Retinal pigment epithelial cell (primary cell): ENCODE measurements around the gene DCTD.

ENCODE experiments used
- DNase-seq: peaks from one replicate; pipeline ENCODE4 v3.0.0-alpha.2; 2010; ENCODE audit warnings: low read depth
- H3K4me3 ChIP-seq: 2 replicates; pipeline ENCODE4 v1.5.1; 2011; ENCODE audit warnings: mild to moderate bottlenecking, low read length, control low read depth, moderate library complexity
- CTCF ChIP-seq: conservative IDR thresholded peaks from 2 replicates; pipeline ENCODE4 v1.5.1; 2011; ENCODE audit warnings: low read depth, low read length, control low read depth, inconsistent platforms

Gene DCTD

DNA sequence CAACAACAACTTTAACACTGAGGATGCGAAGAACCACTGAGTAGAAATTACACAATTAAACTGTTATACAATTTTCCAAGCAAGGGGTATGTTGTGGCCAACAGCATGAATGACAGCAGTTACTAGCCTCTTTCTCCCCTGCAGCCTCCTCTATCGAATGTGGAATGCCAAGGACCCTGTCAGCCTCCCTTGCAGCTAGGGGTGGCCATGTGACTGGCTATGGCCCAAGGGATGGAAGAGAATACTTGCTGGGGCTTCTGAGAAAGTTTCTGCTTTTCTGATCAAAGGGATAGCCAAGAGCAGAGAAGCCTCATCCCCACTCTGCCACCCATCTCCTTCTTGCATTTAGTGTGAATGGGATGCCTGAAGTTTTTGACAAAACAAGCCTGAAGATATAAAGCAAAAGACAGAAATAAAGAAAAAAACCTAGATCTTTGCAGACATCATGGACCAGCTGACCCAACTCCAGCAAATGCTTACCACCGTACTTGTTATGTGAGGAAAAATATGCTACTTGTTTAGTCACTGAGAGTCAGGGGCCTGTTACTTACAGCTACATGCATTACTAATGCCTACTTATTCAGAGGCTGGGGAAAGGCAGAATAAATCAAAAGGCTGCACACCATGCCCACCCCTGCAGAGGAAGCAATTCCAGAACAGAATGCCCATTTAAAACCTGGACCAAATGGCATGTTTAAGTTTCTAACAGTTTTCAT is 32.0 kb downstream of the DCTD start:
- no peak for TF ChIP-seq CTCF
- no peak overlapping the region for H3K4me3 ChIP-seq
- no peak for DNase-seq

DNA sequence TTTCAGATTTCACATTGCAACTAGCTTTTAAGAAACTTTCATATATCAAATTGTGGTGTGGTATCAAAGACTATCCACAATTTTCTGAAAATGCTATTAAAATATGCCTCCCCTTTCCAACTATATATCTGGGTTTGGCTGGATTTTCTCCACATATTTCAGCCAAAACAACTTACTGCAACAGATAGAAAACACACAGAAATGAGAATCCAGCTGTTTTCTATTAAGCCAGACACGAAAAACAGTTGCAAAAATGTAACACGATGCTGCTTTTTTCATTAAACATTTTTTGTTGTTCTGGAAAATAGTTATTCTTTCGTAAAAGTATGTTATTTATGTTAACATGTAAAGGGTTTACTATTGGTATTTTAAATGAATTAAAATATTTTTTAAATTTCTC is 33.1 kb downstream of the DCTD start:
- H3K4me3 ChIP-seq, result no peak overlapping the region
- TF ChIP-seq CTCF, result no peak
- no peak for DNase-seq

DNA sequence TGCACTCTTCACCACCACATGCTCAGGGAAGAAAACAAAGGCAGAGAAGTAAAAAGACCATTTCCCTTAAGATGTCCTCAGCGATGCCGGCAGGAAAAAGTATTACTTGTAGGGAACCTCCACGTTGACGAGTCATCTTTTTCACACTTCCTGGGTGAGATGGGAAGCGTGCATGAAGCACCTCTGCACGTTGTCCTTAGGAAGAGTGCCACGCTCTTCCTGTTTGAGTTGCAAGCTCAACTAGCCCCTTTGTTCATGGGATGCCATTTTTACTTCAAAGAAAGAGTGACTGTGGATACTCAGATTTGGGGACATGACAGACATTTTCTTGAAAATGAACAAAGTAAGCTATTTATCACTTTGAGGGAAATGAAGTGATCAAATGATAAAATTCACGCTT is 33.8 kb downstream of the DCTD start:
- no peak for DNase-seq
- TF ChIP-seq CTCF, result no peak
- H3K4me3 ChIP-seq, result no peak overlapping the region

- H3K4me3 ChIP-seq, result no peak overlapping the region
- DNase-seq, result no peak
- TF ChIP-seq CTCF, result no peak
Measured at GRCh38 chr4:182881914-182882313, 35.3 kb downstream of the DCTD start.

GRCh38 chr4:182880387-182881356 is 36.5 kb downstream of the DCTD start:
- peak overlapping the region; percentile 12 for H3K4me3 ChIP-seq
- TF ChIP-seq CTCF, result no peak
- DNase-seq, result peak; percentile 18

DNA sequence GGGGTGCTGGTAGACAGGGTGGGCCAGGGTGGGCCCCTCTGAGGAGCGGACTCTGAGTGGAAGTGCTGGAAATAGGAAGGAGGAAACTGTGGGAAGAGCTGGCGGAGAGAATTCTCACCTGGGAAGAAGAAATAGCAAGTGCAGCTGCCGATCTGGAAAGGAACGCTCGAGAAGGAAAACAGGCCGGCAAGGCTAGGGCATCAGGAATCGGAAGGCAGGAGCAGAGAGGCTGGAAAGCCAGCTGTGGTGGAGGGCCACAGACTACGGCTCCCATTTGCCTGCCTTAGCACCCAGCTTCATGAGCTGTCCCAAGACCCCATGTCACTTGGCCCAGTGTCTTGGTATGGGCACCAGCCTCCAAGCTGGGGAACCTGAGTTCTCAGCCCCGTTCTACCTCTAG is 37.3 kb downstream of the DCTD start:
- no peak for TF ChIP-seq CTCF
- H3K4me3 ChIP-seq, result no peak overlapping the region
- no peak for DNase-seq
